GM21825 (cell line): ENCODE measurements around the gene SEC14L3.

Source experiments
- ATAC-seq: cut with Tn5 transposase; IDR thresholded peaks from one replicate; pipeline ENCODE4 v1.9.1; 2021; ENCODE audit warnings: mild to moderate bottlenecking, moderate library complexity; ENCODE audit not compliant: unreplicated experiment

SEC14L3 gene

DNA sequence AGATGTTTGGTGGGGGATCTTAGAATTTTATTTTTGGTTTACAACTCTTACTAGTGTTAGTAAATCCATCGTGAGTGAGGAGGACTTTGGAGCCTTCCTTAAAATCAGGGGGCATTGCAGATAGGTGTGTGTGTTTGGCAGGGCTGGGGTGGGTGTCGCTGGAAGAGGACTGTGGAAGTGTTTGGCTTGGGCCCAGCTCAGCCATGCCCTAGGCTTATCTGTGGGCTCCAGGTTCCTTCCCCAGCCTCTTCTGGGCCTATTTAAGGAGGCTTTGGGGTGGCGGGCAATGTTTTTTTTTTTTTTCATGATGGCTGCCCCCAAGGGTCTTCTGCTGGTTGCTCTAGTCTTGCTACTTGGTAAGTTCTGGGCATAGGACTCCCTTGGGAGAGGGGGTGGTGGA lies 24.2 kb downstream of the SEC14L3 start:
- ATAC-seq: no peak

DNA sequence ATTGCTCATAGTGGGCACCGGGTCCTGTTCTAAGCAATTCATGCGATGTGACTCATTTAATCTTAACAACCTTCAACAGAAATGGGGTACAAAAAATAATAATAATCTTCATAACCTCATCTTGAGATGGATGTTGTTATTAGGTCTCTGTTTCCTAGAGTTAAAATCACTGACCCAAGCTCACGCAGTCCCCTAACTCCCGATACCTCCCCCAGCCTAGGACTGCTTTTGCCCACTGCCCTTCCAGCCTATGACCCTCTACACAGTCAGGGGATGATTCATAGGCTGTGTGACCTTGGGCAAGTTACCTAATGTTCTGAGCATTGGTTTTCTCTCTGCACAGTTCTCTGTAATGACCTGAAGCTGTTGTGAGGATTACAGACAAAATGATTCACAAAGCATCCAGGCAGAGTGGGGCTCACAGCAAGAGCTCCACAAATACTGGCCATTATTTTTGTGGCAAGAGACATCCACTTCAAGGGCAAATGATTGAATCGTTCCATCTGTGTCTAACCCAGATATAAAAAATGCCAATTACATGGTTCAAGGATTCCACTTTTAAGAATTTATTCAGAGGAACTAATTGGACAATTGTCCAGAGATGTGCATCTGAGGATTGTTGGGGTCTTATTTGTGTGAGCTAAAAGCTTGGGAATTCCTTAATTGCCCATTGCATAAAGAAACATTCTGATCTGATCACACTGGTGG lies 26.2 kb downstream of the SEC14L3 start:
- no peak for ATAC-seq

DNA sequence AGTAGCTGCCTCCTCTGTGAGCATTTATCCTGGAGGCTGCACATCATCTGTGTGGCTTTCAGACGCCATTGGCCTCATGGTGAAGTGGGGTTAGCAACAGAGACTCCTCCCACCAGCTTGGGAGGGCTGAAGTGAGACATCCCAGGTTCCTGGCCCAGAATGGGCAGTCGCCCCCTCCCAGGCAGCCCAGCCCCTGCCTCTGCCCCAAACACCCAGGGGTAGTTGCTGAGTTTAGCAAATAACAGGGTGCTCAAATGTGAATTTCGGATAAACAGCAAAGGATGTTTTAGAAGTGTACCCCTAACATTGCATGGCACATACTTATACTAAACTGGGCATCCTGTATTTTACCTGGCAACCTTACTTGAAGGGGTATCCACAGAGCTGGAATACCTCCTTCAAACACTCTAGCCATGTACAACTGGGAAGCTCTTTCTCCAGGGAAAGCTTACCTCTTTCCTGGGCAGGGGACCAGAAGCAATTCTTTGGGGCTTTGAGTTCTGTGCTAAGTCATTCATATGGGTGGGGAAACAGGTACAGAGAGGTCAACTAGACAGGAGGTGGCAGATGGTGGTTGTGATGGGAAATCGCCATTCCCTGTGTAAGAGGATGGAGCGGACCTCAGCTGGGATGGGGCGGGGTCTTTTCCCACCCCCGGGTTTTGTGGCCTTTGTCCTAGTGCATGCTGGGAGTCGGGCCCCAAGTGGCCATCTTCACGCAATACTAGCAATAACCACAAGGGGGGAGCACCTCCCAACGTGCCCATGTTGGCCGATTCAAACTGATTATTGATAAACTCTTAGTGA lies 27.0 kb downstream of the SEC14L3 start:
- ATAC-seq: no peak

DNA sequence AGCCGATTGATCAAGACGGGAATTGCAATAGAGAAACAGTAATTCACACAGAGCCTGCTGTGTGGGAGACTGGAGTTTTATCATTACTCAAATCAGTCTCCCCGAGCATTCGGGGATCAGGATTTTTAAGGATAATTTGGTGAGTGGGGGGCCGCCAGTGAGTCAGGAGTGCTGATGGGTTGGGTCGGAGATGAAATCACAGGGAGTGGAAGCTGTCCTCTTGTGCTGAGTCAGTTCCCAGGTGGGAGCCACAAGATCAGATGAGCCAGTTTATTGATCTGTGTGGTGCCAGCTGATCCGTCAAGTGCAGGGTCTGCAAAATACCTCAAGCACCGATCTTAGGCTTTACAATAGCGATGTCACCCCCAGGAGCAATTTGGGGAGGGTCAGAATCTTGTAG lies 30.7 kb downstream of the SEC14L3 start:
- ATAC-seq: no peak

DNA sequence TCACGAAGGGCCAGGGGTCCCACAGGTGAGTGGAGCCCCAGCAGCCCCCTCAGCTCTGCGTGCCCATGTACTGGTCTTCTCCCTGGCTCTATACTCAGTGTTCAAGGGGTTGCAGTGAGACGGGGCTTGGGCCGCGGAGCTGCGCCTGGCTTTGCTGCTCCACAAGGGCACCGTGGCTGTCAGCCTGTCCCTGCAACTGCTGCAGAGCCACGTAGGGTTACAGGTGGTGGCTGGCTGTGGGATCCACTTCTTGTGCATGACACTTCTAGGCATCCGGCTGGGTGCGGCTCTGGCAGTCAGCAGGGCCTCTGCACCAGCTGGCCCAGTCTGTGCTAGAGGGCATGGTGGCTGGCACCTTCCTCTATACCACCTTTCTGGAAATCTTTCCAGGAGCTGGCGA lies 32.0 kb downstream of the SEC14L3 start:
- no peak for ATAC-seq

DNA sequence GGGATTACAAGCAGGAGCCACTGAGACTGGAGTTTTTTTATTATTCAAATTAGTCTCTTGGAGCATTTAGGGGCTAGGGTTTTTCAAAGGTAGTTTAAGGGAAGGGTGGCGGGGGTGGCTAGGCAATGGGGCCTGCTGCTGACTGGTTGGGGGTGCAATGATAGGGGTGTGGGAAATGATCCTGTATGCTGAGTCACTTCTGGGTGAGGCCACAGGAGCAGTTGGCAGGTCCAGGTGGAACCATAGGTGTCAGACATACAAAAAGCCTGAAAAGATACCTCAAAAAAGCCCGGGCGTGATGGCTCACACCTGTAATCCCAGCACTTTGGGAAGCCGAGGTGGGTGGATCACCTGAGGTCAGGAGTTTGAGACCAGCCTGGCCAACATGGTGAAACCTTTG lies 32.6 kb downstream of the SEC14L3 start:
- ATAC-seq: no peak

DNA sequence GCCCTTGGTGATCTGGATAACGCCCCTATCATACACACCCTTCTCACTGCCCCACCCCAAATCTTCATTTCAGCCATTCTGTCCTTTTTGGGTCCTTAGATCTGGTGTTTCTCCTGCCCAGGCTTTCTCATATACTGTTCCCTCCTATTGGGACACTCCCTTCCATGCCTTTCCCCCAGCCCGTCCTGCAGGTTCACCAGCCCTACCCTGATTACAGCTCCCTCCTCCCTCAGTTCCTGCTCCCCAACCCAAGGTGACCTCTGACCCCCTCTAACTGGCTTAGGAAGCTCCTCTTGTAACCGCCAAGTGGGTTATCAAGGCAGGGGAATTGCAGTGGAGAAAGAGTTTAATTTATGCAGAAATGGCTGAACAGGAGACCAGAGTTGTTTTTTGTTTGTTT lies 33.3 kb downstream of the SEC14L3 start:
- ATAC-seq: no peak

DNA sequence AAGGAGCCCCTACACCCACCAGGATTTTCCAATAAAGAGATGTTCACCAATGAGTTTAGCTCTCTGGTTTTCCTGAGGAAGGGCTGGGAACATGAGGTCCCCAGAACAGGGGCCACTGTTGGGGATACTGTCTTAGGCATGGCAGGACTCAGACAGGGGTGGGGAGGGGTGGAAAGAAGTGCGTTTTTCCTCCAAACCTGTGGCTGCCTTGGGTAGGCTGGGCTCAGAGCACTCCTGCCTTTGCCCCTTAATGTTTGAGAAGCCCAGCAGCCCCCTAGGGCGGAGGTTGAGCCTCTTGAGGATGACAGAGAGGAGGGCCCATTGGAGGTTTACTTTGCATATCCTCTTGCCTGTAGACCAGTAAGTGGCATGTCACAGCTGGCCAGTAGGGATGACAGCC lies 35.6 kb downstream of the SEC14L3 start:
- no peak for ATAC-seq

DNA sequence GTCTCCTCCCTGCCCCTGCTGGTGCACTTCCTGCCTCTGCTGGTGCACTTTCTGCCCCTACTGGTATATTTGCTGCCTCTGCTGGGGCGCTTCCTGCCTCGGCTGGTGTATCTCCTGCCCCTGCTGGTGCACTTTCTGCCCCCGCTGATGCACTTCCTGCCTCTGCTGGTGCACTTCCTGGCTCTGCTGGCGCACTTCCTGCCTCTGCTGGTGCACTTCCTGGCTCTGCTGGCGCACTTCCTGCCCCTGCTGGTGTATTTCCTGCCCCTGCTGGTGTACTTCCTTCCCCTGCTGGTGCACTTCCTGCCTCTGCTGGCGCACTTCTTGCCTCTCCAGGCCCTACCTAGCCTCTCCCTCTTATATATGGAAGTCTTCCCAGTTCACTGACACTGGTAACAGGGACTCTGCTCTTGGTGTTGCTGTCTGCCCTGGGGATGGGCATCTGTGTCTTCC lies 36.1 kb downstream of the SEC14L3 start:
- ATAC-seq: no peak

DNA sequence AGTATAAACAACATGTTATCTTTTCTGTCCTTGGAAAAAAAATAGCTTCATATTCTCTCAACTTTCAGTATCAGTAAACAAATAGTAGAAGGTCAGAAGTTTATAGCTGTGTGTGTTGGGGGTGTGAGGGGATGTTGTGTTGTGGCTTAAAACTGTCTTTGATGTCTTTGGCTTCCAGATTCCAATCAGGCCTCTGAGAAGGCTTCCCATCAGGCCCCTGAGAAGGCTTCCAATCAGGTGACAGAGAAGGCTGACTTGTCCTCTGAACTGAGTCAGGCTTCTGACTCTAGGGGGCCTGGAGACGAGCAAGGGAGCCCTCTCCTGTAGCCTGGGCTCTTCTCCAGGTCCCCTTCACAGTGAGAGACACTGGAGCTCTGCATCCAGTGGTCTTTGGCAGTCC lies 37.0 kb downstream of the SEC14L3 start:
- ATAC-seq: no peak

DNA sequence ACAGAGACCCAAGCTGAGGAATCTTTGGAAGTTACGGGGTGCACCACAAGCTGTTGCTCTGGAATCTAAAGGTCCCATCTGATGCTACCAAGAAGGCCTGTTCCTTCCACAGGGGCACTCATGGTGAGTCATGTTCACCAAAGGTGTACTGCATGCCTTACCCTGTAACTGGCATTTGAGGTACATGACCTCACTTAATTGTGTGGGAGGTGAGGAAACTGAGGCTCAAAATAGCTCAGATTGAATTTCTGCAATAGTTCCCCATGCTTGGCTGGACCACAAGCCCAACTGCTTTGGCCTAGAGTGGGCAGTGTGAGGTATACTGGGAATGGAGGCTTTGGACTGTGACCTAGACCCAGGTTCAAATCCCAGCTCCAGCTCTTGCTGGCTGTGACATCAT lies 38.0 kb downstream of the SEC14L3 start:
- no peak for ATAC-seq

DNA sequence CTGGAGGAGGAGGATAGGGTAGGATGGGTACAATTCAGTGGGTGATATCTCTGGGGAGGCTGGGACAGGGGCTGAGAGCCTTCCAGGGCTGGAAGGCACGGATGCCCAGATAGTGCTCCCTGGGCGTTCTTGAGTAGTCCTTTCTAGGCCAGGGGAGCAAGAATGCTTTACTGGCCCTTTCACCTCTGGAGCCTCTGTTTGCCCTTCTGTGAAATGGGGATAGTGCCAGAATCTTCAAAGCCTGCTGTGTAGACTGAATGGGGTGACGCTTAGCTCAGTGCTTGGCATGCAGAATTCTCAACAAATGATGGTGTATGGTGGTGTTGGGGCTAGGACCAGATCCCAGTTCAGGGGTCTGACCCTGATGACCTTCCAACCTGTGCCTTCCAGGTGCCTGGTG lies 38.6 kb downstream of the SEC14L3 start:
- ATAC-seq: no peak

DNA sequence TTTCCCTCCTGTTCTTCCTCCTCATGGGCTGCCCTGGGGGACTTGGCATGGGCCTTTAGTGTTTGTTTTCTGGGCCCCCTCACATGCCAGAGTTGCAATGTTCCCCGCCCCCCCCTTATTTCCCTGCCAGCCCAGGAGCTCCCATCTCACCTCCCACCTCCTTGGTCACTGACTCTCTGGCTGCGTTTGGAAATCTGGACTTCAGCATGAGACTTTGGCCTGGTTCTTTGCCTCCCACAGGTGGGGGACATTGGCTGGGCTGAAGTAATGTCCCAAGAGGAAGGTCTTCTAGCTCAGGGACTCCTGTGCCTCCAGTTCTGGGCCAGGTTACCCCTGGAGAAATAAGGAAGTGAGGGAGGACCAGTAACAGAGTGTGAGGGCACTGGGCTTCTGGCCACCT lies 39.3 kb downstream of the SEC14L3 start:
- no peak for ATAC-seq

DNA sequence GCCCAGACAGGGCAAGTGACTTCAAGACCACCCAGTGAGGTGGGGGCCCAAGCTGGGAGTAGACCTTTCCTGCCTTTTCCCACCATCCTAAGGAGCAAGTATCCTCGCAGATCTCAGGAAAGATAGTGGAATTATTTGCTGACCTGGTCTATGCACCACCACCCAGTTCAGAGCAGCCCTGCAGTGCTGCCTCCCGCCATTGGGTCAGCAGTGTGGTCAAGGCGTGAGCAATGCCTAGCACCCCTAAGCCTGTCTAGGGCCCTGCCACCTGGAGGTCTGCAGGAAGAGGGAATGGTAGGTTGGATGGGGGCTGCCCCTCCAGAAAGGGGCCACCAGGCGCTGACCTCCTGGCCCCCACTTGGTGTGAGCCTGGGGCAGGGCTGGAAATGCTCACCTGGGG lies 39.7 kb downstream of the SEC14L3 start:
- no peak for ATAC-seq

DNA sequence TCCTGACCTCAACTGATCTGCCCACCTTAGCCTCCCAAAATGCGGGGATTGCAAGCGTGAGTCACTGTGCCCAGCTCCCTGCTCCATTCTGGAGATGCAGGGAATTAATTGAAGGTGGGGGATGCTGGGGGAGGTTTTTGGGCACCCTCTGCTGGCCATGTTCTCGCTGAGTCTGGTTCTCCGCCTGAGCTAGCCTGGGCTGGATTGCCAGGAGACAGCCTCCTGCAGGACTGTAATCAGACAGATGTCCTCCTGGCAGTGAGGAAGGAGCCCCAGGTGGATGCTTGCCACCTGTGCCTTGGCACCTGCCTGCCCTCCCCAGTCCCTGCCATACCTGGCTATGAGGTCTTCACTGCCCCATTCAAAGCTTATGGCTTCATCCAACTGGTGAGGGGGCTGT lies 40.9 kb downstream of the SEC14L3 start:
- no peak for ATAC-seq

DNA sequence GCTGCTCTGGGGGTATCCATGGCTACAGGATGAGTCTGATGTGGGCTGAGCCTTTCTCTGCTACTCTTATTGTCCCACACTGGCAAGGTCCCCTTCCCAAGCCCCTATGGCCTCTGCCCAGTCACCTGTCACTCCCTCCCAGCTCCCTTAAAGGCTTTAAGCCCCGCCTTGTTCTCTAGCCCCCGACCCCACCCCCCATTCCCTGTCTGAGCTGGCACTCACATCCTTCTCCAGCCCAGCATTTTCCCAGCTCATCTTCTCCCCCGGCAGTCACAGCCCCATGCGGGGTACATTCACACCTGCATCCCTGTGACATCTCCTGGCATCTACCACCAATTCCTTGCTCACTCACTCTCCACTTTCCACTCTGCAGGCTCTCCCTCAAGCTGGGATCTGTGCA lies 41.9 kb downstream of the SEC14L3 start:
- no peak for ATAC-seq

DNA sequence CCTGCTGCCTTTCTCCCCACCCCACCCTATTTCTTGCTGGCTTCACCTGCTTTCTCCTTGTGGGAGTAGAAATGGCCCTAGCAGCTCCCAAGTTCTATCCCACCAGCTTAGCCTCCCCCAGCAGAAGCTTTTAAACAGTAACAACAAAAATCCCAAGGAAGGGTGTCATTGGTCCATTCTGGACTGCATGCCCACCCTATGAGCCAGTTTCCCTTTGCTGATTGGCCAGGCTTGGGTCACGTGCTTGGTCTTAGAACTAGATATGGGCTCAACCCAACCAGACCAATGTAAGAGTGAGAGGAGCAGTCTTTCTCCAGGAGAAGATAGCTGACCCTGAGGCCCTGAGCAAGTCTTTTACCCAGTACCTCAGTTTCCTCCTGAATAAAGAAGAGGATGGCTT lies 43.9 kb downstream of the SEC14L3 start:
- ATAC-seq: no peak

DNA sequence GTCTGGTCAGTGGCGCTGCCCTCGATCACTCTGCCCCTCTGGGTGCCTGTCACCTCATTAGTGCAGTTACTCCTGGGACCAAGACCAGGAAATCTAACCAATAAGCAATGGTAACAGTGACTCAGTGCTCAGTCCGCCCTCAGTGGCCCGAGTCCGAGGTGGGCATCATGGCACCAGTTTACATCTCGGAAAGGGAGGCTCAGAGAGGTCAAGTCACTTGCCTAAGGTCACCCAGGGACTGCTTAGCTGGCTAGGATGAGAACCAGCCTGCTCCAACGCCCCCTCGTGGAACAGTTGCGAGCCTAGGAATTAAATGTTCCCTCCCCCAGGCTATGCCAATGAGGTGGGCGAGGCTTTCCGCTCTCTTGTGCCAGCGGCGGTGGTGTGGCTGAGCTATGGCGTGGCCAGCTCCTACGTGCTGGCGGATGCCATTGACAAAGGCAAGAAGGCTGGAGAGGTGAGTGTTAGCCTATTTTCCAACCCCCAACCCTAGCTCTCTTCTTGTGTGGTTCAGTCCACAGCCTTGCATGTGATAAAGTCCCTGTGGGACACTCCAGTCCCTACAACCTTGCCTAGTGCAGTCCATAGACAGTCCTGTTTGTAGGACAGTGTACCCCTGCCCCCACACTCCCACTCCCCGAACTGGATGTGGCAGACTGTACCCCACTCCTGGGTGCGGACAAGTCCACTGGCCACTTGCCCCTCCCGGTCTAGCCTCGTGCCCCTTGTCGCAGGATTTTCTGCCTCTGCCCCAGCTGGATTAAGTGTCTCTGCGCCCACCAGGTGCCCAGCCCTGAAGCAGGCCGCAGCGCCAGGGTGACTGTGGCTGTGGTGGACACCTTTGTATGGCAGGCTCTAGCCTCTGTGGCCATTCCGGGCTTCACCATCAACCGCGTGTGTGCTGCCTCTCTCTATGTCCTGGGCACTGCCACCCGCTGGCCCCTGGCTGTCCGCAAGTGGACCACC lies 45.1 kb downstream of the SEC14L3 start:
- no peak for ATAC-seq

DNA sequence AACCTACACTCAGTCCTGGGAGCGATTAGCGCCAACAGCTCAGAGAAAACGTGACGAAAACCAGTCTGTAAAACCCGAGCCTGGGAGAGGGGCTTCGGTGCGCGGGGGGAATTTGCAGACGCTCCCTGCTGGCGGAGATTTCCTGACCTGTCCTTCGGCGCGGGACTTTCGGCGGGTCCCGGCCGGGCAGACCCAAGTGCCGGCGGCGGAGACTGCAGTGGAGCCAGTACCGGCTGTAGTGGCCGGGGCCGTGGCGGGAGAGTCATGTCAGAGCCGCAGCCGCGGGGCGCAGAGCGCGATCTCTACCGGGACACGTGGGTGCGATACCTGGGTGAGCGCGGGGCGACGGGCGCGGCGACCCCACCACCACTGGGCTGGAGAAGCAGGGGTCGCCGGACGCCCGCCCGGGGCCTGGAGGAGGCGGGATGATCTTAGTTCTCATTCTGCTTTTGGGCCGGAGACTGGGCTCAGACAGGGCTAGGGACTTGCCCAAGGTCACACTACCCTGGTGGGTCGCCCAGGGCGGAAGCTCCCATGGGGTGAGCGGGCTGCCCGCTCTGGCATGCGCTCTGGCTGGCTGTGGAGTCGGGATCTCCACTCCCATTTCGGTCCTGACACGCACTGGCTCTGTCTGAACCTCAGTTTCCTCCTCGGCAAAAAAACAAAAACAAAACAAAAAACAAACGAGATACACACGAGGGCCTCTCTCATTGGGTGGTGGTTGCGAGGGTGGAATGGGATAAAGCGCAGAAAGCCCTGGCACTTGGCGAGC lies 46.0 kb downstream of the SEC14L3 start, which contains the start of gene MTFP1:
Gene MTFP1, plus strand, starts transcription at position 153 of the 772 bp plus-strand sequence. Its CDS starts 112 bp downstream, at position 265.
- no peak for ATAC-seq

DNA sequence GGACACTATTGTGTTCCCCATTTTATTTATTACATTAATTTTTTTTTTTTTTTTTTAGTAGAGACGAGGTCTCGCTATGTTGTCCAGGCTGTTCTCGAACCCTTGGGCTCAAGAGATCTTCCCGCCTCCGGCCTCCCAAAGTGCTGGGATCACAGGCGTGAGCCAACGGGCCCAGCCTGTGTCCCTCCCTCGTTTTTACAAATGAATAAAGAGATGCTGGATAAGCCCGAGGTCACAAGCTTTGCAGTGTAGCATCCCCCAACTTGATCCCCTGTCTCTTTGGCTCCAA lies 46.5 kb downstream of the SEC14L3 start:
- ATAC-seq: no peak
